Transverse colon (tissue), 3 donors: ENCODE results near the gene PSMF1.

ENCODE experiments used
- POLR2A ChIP-seq: fragments of 450-650 bp; IDR thresholded peaks from one replicate; pipeline ENCODE4 v1.6.1; 2016; ENCODE audit warnings: antibody characterized with exemption, mild to moderate bottlenecking, moderate library complexity
- TF ChIP-seq, protein P1 (sequence below), 5 experiments: fragments of 200-600 bp in 3 of 5; fragments of 450-650 bp in 2 of 5; sonication (generic) in 3 of 5; IDR thresholded peaks; 1 replicate in 2 of 5; 2 replicates in 3 of 5; pipeline ENCODE4 v1.5.1; 2016 to 2017; ENCODE audit warnings: antibody characterized with exemption in 5 of 5, inconsistent platforms in 3 of 5, mild to moderate bottlenecking in 2 of 5, moderate library complexity in 1 of 5

DNA sequence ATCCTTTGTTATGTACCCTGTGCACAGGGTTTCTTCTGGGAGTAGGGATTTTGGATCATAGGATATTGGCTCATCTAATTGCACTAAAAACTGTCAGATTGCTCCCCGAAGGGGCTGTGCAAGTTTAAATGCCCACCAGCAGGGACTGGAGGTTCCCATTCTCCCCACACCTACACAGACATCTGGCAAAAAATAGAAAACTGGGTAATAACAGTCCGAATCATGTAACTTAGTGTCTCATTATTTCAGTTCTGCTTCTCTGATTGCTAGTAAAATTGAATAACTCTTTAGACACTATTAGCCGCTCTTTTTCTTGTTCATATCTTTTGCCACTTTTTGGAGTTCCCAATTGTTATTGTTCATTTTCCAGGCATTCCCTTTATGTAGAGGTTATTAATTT, 5.3 kb downstream of the PSMF1 start:
- TF ChIP-seq, protein P1, sequence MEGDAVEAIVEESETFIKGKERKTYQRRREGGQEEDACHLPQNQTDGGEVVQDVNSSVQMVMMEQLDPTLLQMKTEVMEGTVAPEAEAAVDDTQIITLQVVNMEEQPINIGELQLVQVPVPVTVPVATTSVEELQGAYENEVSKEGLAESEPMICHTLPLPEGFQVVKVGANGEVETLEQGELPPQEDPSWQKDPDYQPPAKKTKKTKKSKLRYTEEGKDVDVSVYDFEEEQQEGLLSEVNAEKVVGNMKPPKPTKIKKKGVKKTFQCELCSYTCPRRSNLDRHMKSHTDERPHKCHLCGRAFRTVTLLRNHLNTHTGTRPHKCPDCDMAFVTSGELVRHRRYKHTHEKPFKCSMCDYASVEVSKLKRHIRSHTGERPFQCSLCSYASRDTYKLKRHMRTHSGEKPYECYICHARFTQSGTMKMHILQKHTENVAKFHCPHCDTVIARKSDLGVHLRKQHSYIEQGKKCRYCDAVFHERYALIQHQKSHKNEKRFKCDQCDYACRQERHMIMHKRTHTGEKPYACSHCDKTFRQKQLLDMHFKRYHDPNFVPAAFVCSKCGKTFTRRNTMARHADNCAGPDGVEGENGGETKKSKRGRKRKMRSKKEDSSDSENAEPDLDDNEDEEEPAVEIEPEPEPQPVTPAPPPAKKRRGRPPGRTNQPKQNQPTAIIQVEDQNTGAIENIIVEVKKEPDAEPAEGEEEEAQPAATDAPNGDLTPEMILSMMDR (IDR thresholded peaks at IDR 0.05) = no peak
- no peak for TF ChIP-seq POLR2A
